Panc1 (cell line): ENCODE measurements around the gene SARS1. TPM values are rescaled to one million over a fixed set of nuclear protein-coding genes. Genes with fewer than 3 reads are reported as not detected.

Experiments used
- ATAC-seq: fragments of 200-7000 bp; cut with Tn5 transposase; 2 replicates; pipeline ENCODE4 v1.9.1; 2020; ENCODE audit warnings: mild to moderate bottlenecking, moderate library complexity
- BruUV-seq: library from RNA; stranded (reverse); fragments of 400-500 nt; replicated peaks from 2 replicates; lab custom pipeline; 2021; lab: Mats Ljungman, UMichigan
- CTCF ChIA-PET: fragments of 300-600 bp; sonication (Branson Sonifier 250); formaldehyde crosslinking; loops from one replicate; lab custom pipeline; 2022; ENCODE audit warnings: antibody characterized with exemption; lab: Charles Lee
- POLR2A ChIA-PET: fragments of 300-600 bp; sonication (Branson Sonifier 250); formaldehyde crosslinking; loops from one replicate; lab custom pipeline; 2022; ENCODE audit warnings: antibody characterized with exemption; lab: Charles Lee
- DNase-seq: peaks from one replicate; pipeline ENCODE4 v3.0.0-alpha.2; 2010; ENCODE audit warnings: low read depth, low spot score
- H3K27ac ChIP-seq: 2 replicates; pipeline ENCODE4 v1.5.1; 2011; ENCODE audit warnings: mild to moderate bottlenecking, low read length, inconsistent platforms
- H3K27me3 ChIP-seq: fragments of 200-500 bp; sonication (Bioruptor generic); 2 replicates; pipeline ENCODE4 v1.6.0; 2014; ENCODE audit warnings: low read length, inconsistent platforms; ENCODE audit not compliant: control insufficient read depth, insufficient read depth
- H3K36me3 ChIP-seq: fragments of 200-500 bp; sonication (Bioruptor generic); 2 replicates; pipeline ENCODE4 v1.5.1; 2014; ENCODE audit warnings: inconsistent platforms, mild to moderate bottlenecking, low read length, moderate library complexity; ENCODE audit not compliant: control insufficient read depth, insufficient read depth
- H3K4me1 ChIP-seq: 2 replicates; pipeline ENCODE4 v1.5.1; 2011; ENCODE audit warnings: inconsistent platforms, mild to moderate bottlenecking, low read length, moderate library complexity; ENCODE audit not compliant: control insufficient read depth, insufficient read depth
- H3K4me3 ChIP-seq, 2 experiments: 2 replicates each; pipeline ENCODE4 v1.5.1; 2011 to 2012; ENCODE audit warnings: low read depth in 2 of 2, low read length in 2 of 2, mild to moderate bottlenecking in 2 of 2, inconsistent platforms in 1 of 2, moderate library complexity in 1 of 2
- H3K9me3 ChIP-seq: fragments of 200-500 bp; sonication (Bioruptor generic); 2 replicates; pipeline ENCODE4 v1.5.1; 2014; ENCODE audit warnings: low read depth, mild to moderate bottlenecking, inconsistent platforms, low read length, moderate library complexity; ENCODE audit not compliant: control insufficient read depth, insufficient read depth
- POLR2AphosphoS5 ChIP-seq: IDR thresholded peaks from 2 replicates; pipeline ENCODE4 v1.6.1; 2012; ENCODE audit warnings: mild to moderate bottlenecking, low read depth, low read length, moderate library complexity
- REST ChIP-seq, 2 experiments: IDR thresholded peaks; 2 replicates each; pipeline ENCODE4 v1.6.1; 2011 to 2012; ENCODE audit warnings: low read depth in 2 of 2, control low read depth in 1 of 2, low read length in 1 of 2, mild to moderate bottlenecking in 1 of 2, moderate library complexity in 1 of 2; ENCODE audit not compliant: insufficient read depth in 1 of 2
- SIN3A ChIP-seq: IDR thresholded peaks from 2 replicates; pipeline ENCODE4 v1.6.1; 2012; ENCODE audit warnings: low read depth, mild to moderate bottlenecking, low read length, moderate library complexity, borderline replicate concordance; ENCODE audit not compliant: insufficient read depth
- TCF7L2 ChIP-seq: IDR thresholded peaks from 2 replicates; pipeline ENCODE4 v1.6.1; 2011; ENCODE audit warnings: mild to moderate bottlenecking, low read depth, low read length, inconsistent platforms
- in situ Hi-C: cut with HindIII; loops from 2 replicates; pipeline ENCODE4 v1.10.0; 2016; ENCODE audit warnings: low sequenced_read_pairs, low pct_unique_long_range_greater_than_20kb
- intact Hi-C: fragments of 100-400 bp; cut with micrococcal nuclease; formaldehyde crosslinking; loops from one replicate; pipeline ENCODE4 v1.10.0; 2022; ENCODE audit not compliant: unreplicated experiment
- total RNA-seq: library from RNA; stranded (reverse); gene quantifications from one replicate; pipeline ENCODE4 v1.2.1, GENCODE V29; 2021; ENCODE audit not compliant: unreplicated experiment
- TF ChIP-seq, protein P1 (sequence below): fragments of 450-650 bp; IDR thresholded peaks from 2 replicates; pipeline ENCODE4 v1.5.1; 2017; ENCODE audit warnings: mild to moderate bottlenecking

SARS1 gene
- total RNA-seq, 1 experiment from 2014 or later: 115 TPM

GRCh38 chr1:109235137-109235536 is 21.4 kb downstream of the SARS1 start:
- intact Hi-C loops (no loop called here), in situ Hi-C loops (no loop called here)
- H3K27ac ChIP-seq: no peak overlapping the region
- H3K4me3 ChIP-seq: no peak overlapping the region
- TF ChIP-seq, protein P1, sequence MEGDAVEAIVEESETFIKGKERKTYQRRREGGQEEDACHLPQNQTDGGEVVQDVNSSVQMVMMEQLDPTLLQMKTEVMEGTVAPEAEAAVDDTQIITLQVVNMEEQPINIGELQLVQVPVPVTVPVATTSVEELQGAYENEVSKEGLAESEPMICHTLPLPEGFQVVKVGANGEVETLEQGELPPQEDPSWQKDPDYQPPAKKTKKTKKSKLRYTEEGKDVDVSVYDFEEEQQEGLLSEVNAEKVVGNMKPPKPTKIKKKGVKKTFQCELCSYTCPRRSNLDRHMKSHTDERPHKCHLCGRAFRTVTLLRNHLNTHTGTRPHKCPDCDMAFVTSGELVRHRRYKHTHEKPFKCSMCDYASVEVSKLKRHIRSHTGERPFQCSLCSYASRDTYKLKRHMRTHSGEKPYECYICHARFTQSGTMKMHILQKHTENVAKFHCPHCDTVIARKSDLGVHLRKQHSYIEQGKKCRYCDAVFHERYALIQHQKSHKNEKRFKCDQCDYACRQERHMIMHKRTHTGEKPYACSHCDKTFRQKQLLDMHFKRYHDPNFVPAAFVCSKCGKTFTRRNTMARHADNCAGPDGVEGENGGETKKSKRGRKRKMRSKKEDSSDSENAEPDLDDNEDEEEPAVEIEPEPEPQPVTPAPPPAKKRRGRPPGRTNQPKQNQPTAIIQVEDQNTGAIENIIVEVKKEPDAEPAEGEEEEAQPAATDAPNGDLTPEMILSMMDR: no peak
- TF ChIP-seq TCF7L2 (no peak), REST (IDR thresholded peaks at IDR 0.05; ENCODE audit: insufficient read depth in 1 of 2, low read depth in 2 of 2, low read length in 1 of 2) (no peak), POLR2AphosphoS5 (no peak), SIN3A (no peak)
- no peaks in the 10 kb centered on the region for H3K27me3 ChIP-seq
- BruUV-seq: no TSS peak
- POLR2A ChIA-PET: no interaction called here
- H3K4me1 ChIP-seq: no peaks in the 10 kb centered on the region; the same call in 1 of the 2 replicates
- peaks cover 9% of the 10 kb centered on the region for H3K36me3 ChIP-seq
- DNase-seq: no peak
- no peak for ATAC-seq
- H3K9me3 ChIP-seq: no peaks in the 10 kb centered on the region
- CTCF ChIA-PET: no interaction called here

- no peak for ATAC-seq
- in situ Hi-C loops (no loop called here), intact Hi-C loops (no loop called here)
- Histone ChIP-seq H3K9me3 (no peaks in the 10 kb centered on the region), H3K4me1 (no peaks in the 10 kb centered on the region; the same call in 1 of the 2 replicates), H3K27ac (no peak overlapping the region), H3K36me3 (peaks cover 6% of the 10 kb centered on the region; the same call in 1 of the 2 replicates), H3K27me3 (no peaks in the 10 kb centered on the region), H3K4me3 (no peak overlapping the region)
- ChIA-PET CTCF (no interaction called here), POLR2A (no interaction called here)
- no peak for TF ChIP-seq POLR2AphosphoS5
- TF ChIP-seq TCF7L2: no peak
- no peak for TF ChIP-seq REST (IDR thresholded peaks at IDR 0.05; ENCODE audit: insufficient read depth in 1 of 2, low read depth in 2 of 2, low read length in 1 of 2)
- TF ChIP-seq SIN3A: no peak
- TF ChIP-seq, protein P1: no peak
- BruUV-seq: TSS peak; percentile 92
- DNase-seq: no peak
Measured at GRCh38 chr1:109237512-109237911, 23.8 kb downstream of the SARS1 start.
